Measurements from ENCODE around the gene MRPL3.

DNA sequence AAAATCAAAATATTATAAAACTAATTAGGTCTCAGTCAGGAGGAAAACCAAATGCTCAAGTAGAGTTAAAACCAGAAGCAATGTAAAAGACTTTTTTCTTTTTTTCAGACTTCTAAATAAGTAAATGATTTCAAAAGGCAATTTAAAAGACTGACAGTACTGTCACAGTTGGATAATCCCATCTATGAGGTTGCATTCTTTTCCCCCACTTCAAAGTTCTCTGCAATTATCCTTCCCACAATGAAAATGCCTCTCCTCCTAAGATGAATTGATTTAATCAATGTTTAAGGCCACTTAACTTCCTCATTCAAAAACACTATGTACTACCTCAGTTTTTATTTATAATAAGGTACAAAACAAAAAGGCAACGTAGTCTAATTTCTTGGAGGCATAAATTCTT, 8.1 kb downstream of the MRPL3 start:
- TF ChIP-seq, protein P1, sequence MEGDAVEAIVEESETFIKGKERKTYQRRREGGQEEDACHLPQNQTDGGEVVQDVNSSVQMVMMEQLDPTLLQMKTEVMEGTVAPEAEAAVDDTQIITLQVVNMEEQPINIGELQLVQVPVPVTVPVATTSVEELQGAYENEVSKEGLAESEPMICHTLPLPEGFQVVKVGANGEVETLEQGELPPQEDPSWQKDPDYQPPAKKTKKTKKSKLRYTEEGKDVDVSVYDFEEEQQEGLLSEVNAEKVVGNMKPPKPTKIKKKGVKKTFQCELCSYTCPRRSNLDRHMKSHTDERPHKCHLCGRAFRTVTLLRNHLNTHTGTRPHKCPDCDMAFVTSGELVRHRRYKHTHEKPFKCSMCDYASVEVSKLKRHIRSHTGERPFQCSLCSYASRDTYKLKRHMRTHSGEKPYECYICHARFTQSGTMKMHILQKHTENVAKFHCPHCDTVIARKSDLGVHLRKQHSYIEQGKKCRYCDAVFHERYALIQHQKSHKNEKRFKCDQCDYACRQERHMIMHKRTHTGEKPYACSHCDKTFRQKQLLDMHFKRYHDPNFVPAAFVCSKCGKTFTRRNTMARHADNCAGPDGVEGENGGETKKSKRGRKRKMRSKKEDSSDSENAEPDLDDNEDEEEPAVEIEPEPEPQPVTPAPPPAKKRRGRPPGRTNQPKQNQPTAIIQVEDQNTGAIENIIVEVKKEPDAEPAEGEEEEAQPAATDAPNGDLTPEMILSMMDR (IDR thresholded peaks at IDR 0.05): no peak
- TF ChIP-seq POLR2A (IDR thresholded peaks at IDR 0.05) (no peak), EP300 (IDR thresholded peaks at IDR 0.05) (no peak)

Measured in ovary (tissue), 3 donors.